ENCODE results near the gene ASB6.
"Not testable (repeated sequence)": the region's sequence is repeated elsewhere in the genome, so short reads cannot be mapped to it uniquely, and the experiment has no call there.

Gene ASB6

GRCh38 chr9:129597355-129598088 lies 44.4 kb downstream of the ASB6 start:
- in situ Hi-C loops (cut with MboI; ENCODE audit: low sequenced_read_pairs, unreplicated experiment), result no loop called here
- no peak for TF ChIP-seq CTCF (IDR thresholded peaks at IDR 0.05; ENCODE audit: borderline replicate concordance, control extremely low read depth, extremely low read depth, insufficient read depth, missing control alignments)
- DNase-seq (ENCODE audit: low spot score), result peak; percentile 82

GRCh38 chr9:129596541-129597331 lies 45.2 kb downstream of the ASB6 start:
- no peak for DNase-seq (ENCODE audit: low spot score)
- no peak for TF ChIP-seq CTCF (IDR thresholded peaks at IDR 0.05; ENCODE audit: borderline replicate concordance, control extremely low read depth, extremely low read depth, insufficient read depth, missing control alignments)
- in situ Hi-C loops (cut with MboI; ENCODE audit: low sequenced_read_pairs, unreplicated experiment), result no loop called here

- in situ Hi-C loops (cut with MboI; ENCODE audit: low sequenced_read_pairs, unreplicated experiment), result no loop called here
- no peak for TF ChIP-seq CTCF (IDR thresholded peaks at IDR 0.05; ENCODE audit: borderline replicate concordance, control extremely low read depth, extremely low read depth, insufficient read depth, missing control alignments)
- DNase-seq (ENCODE audit: low spot score), result no peak
Measured at GRCh38 chr9:129595903-129596540, 45.9 kb downstream of the ASB6 start.

GRCh38 chr9:129595311-129595741 lies 46.6 kb downstream of the ASB6 start:
- in situ Hi-C loops (cut with MboI; ENCODE audit: low sequenced_read_pairs, unreplicated experiment), result no loop called here
- no peak for DNase-seq (ENCODE audit: low spot score)
- TF ChIP-seq CTCF (IDR thresholded peaks at IDR 0.05; ENCODE audit: borderline replicate concordance, control extremely low read depth, extremely low read depth, insufficient read depth, missing control alignments), result no peak

- no peak for DNase-seq (ENCODE audit: low spot score)
- no peak for TF ChIP-seq CTCF (IDR thresholded peaks at IDR 0.05; ENCODE audit: borderline replicate concordance, control extremely low read depth, extremely low read depth, insufficient read depth, missing control alignments)
- in situ Hi-C loops (cut with MboI; ENCODE audit: low sequenced_read_pairs, unreplicated experiment), result no loop called here
Measured at GRCh38 chr9:129594632-129595031, 47.3 kb downstream of the ASB6 start.

GRCh38 chr9:129592790-129593189 lies 49.2 kb downstream of the ASB6 start:
- in situ Hi-C loops (cut with MboI; ENCODE audit: low sequenced_read_pairs, unreplicated experiment); DNase-seq (ENCODE audit: low spot score): not testable (repeated sequence)

All from GM13976 (cell line).